Activated naive CD8-positive, alpha-beta T cell (primary cell): ENCODE measurements around the gene PLCH1.

Source experiments
- H3K27ac Mint-ChIP-seq: one replicate; pipeline ENCODE4 v1.8.0; 2021; ENCODE audit warnings: mixed read lengths
- H3K27me3 Mint-ChIP-seq: one replicate; pipeline ENCODE4 v1.8.0; 2021; ENCODE audit warnings: mixed read lengths
- H3K36me3 Mint-ChIP-seq: one replicate; pipeline ENCODE4 v1.8.0; 2021; ENCODE audit warnings: mixed read lengths
- H3K4me1 Mint-ChIP-seq: one replicate; pipeline ENCODE4 v1.8.0; 2021; ENCODE audit warnings: low read depth, mixed read lengths
- H3K4me3 Mint-ChIP-seq: one replicate; pipeline ENCODE4 v1.8.0; 2021; ENCODE audit warnings: mild to moderate bottlenecking, mixed read lengths
- H3K9me3 Mint-ChIP-seq: one replicate; pipeline ENCODE4 v1.8.0; 2021; ENCODE audit warnings: low read depth, mixed read lengths

PLCH1 gene

GRCh38 chr3:155394240-155394639 lies 350.6 kb downstream of the PLCH1 start:
- Mint-ChIP-seq H3K4me3 (no peak overlapping the region), H3K4me1 (no peaks in the 10 kb centered on the region), H3K9me3 (no peaks in the 10 kb centered on the region), H3K27ac (no peak overlapping the region), H3K27me3 (no peaks in the 10 kb centered on the region), H3K36me3 (no peaks in the 10 kb centered on the region)

DNA sequence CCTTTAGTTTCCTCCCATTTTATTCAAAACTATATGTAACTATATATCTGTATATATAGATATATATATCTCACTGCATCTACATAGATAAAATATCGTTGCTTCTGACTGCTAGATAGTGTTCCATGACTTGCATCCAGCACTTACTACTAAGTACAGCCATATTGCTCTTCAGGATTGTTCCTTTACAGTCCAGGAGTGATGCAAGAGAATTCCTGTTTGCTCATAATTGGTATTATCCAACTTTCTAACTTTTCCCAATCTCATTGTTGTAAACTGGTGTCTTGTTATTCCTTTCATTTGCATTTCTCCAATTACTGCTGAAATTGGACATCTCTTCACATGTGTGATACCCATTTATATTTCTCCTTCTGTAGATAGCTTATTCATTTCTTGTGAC lies 351.6 kb downstream of the PLCH1 start:
- Mint-ChIP-seq H3K27me3 (no peaks in the 10 kb centered on the region), H3K9me3 (no peaks in the 10 kb centered on the region), H3K27ac (no peak overlapping the region), H3K4me1 (no peaks in the 10 kb centered on the region), H3K36me3 (no peaks in the 10 kb centered on the region), H3K4me3 (no peak overlapping the region)

GRCh38 chr3:155392138-155392537 lies 352.7 kb downstream of the PLCH1 start:
- H3K27ac Mint-ChIP-seq = no peak overlapping the region
- no peak overlapping the region for H3K4me3 Mint-ChIP-seq
- H3K36me3 Mint-ChIP-seq = no peaks in the 10 kb centered on the region
- H3K9me3 Mint-ChIP-seq = no peaks in the 10 kb centered on the region
- peaks cover 1% of the 10 kb centered on the region for H3K27me3 Mint-ChIP-seq
- H3K4me1 Mint-ChIP-seq = no peaks in the 10 kb centered on the region

GRCh38 chr3:155391551-155391958 lies 353.3 kb downstream of the PLCH1 start:
- peaks cover 2% of the 10 kb centered on the region for H3K27me3 Mint-ChIP-seq
- H3K36me3 Mint-ChIP-seq = no peaks in the 10 kb centered on the region
- H3K27ac Mint-ChIP-seq = no peak overlapping the region
- H3K4me3 Mint-ChIP-seq = no peak overlapping the region
- H3K4me1 Mint-ChIP-seq = no peaks in the 10 kb centered on the region
- no peaks in the 10 kb centered on the region for H3K9me3 Mint-ChIP-seq

DNA sequence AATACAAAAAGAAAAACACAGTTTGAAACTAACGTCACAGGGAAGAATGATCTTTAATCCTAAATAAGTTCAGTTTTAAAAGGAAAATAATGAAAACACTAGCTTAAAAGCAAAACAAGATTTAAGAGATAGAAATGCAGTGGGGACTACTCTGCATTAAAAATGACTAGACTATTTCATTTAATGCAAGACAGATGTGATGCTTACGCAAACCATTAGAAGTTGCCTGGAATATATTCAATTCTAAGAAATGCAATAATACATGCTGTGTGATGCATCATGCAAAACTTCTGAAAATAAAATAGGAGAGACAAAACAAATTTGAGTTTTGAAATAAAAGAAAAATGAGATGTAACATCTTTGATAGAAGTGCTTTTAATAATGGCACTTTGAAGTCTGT lies 353.8 kb downstream of the PLCH1 start:
- Mint-ChIP-seq H3K9me3 (no peaks in the 10 kb centered on the region), H3K27me3 (peaks cover 2% of the 10 kb centered on the region), H3K27ac (no peak overlapping the region), H3K4me3 (no peak overlapping the region), H3K36me3 (no peaks in the 10 kb centered on the region), H3K4me1 (no peaks in the 10 kb centered on the region)

DNA sequence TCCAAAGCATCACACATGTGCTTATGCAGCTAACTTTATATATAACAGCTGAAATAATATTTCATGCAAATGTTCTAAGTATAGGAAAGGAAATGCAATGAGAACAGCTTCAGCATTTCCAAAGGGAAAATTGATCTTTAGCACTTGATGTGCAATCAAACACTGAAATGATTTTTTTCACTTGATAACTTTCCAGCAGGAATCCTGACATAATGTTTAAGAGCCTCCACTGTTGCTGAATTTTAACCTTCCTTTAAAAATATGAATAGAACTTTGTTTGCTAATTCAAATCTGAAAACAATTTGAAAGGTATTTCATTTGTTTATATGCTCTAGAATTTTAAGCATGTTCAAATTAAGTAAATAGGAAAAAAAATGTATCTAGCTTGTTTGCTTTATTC lies 354.5 kb downstream of the PLCH1 start:
- H3K27ac Mint-ChIP-seq = no peak overlapping the region

GRCh38 chr3:155388417-155388816 lies 356.5 kb downstream of the PLCH1 start:
- Mint-ChIP-seq H3K4me3 (no peak overlapping the region), H3K4me1 (no peaks in the 10 kb centered on the region), H3K36me3 (no peaks in the 10 kb centered on the region), H3K27ac (no peak overlapping the region), H3K27me3 (peaks cover 2% of the 10 kb centered on the region), H3K9me3 (no peaks in the 10 kb centered on the region)

More for the DNA sequence above, 354.5 kb downstream of the PLCH1 start:
- Mint-ChIP-seq H3K36me3 (no peaks in the 10 kb centered on the region), H3K4me1 (no peaks in the 10 kb centered on the region), H3K27me3 (peaks cover 2% of the 10 kb centered on the region), H3K4me3 (no peak overlapping the region), H3K9me3 (no peaks in the 10 kb centered on the region)

GRCh38 chr3:155387571-155387970 lies 357.3 kb downstream of the PLCH1 start:
- no peak overlapping the region for H3K27ac Mint-ChIP-seq
- H3K4me3 Mint-ChIP-seq = no peak overlapping the region
- no peaks in the 10 kb centered on the region for H3K36me3 Mint-ChIP-seq
- H3K27me3 Mint-ChIP-seq = peaks cover 2% of the 10 kb centered on the region
- H3K4me1 Mint-ChIP-seq = no peaks in the 10 kb centered on the region
- no peaks in the 10 kb centered on the region for H3K9me3 Mint-ChIP-seq

- Mint-ChIP-seq H3K4me3 (no peak overlapping the region), H3K27me3 (peaks cover 2% of the 10 kb centered on the region), H3K36me3 (no peaks in the 10 kb centered on the region), H3K9me3 (no peaks in the 10 kb centered on the region), H3K4me1 (no peaks in the 10 kb centered on the region), H3K27ac (no peak overlapping the region)
These were observed 358.0 kb downstream of the PLCH1 start for GRCh38 chr3:155386919-155387318.

DNA sequence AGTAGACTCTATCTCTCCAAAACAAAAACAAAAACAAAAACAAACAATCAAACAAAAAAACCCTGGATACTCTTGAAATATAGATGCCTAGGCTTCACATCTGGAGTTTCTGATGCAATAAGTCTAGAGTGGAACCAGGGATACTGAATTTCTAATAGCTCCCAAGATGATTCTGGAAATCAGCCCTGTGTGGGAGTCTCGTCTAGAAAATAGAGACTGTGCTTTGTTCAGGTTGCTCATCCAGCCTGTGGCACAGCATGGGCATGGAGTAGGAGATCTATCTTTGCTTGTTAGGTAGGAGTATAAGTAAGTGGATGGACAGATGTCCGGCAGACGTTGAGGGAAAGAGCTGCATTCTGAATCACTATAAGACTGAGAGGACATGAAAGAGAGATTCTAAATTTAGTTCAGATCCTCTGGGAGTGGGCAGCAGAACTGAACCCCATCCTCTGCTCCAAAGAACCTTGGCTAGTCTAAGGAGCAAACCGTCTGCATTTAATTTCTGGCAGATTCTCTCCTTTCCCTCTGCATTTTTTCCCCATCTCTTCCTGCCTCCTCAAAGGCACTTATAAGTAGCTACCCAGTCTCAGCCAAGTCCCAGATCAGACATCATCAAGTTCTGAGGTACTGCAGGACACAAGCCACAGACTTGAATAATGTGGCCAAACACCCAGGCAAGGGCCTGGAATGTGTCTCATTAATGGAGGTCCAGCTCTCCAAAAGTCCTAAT lies 358.8 kb downstream of the PLCH1 start:
- Mint-ChIP-seq H3K27me3 (peaks cover 2% of the 10 kb centered on the region), H3K36me3 (no peaks in the 10 kb centered on the region), H3K4me3 (no peak overlapping the region), H3K27ac (no peak overlapping the region), H3K4me1 (no peaks in the 10 kb centered on the region), H3K9me3 (no peaks in the 10 kb centered on the region)

DNA sequence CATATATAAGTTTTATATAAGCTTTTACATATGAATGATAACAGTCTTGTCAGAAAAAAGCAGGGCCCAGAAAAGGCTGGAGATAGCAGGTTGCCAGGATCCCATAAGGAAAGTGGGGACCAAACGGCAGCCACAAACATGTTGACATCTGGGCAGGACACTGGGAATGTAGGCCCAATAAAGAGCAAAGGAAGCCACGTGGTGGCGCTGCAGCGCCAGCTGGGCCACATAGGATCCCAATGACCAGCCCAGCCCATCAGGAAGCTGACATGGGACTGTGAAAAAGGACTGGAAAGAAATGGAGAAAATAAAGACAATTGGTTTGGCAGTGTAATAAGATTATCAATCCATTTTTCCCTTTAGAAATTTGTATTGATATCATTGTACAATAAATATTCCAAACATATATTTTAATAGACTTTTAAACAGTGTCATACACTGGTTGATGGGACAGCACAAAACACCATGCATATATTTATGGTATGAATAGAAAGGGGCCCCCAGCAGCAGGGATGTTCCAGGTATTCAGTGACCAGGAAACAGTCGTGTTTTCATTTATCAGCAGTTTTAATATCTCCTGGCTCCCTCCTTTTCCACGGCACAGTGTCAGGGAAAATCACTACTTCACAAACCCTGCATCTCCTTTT lies 362.4 kb downstream of the PLCH1 start:
- Mint-ChIP-seq H3K4me3 (no peak overlapping the region), H3K9me3 (no peaks in the 10 kb centered on the region), H3K27me3 (peaks cover 2% of the 10 kb centered on the region)

DNA sequence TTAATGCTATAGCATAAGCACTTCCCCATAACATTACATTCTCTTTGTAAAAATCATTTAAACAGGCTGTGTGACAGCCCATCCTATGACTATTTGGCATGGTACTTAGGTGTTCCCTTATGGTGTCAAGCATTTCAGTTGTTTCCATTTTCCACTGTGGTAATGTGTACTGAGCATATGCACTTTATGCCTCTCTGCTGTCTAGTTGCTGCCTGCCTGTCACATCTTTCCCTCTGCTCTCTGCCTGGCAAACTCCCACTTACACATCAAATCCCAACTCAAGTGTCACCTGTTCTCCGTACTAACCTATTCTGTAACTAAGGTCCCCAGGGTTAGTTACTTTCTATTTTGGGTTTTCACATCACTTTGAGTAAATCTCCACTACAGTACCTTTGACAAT lies 367.0 kb downstream of the PLCH1 start:
- Mint-ChIP-seq H3K4me1 (no peaks in the 10 kb centered on the region), H3K27me3 (no peaks in the 10 kb centered on the region), H3K27ac (no peak overlapping the region), H3K36me3 (no peaks in the 10 kb centered on the region), H3K4me3 (no peak overlapping the region), H3K9me3 (no peaks in the 10 kb centered on the region)

More for the DNA sequence above, 362.4 kb downstream of the PLCH1 start:
- Mint-ChIP-seq H3K27ac (no peak overlapping the region), H3K4me1 (no peaks in the 10 kb centered on the region), H3K36me3 (no peaks in the 10 kb centered on the region)

GRCh38 chr3:155377071-155377470 lies 367.8 kb downstream of the PLCH1 start:
- Mint-ChIP-seq H3K4me3 (no peak overlapping the region), H3K36me3 (no peaks in the 10 kb centered on the region), H3K27me3 (no peaks in the 10 kb centered on the region), H3K4me1 (no peaks in the 10 kb centered on the region), H3K9me3 (no peaks in the 10 kb centered on the region), H3K27ac (no peak overlapping the region)

DNA sequence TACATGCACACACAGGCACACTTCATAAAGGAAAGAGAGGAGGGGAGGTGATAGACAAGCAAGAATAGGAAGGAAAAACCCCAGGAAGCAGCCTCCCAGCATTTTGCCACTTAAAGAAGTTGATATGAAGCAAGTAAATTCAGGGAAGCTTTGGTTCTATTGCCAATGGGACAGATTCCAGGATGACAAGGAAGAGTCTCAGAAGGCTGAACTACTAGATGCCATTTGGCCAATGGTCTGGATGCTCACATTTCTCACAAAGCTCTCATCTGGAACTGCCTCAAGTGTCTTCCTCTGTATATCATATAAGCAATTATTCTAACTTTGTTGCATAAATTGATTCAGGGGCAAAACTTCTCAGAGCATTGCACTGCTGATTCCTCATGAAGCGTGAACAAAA lies 372.6 kb downstream of the PLCH1 start:
- H3K36me3 Mint-ChIP-seq = peaks cover 2% of the 10 kb centered on the region
- peaks cover 2% of the 10 kb centered on the region for H3K27me3 Mint-ChIP-seq
- H3K4me3 Mint-ChIP-seq = no peak overlapping the region
- H3K27ac Mint-ChIP-seq = no peak overlapping the region
- no peaks in the 10 kb centered on the region for H3K9me3 Mint-ChIP-seq
- no peaks in the 10 kb centered on the region for H3K4me1 Mint-ChIP-seq

- Mint-ChIP-seq H3K4me1 (no peaks in the 10 kb centered on the region), H3K27me3 (peaks cover 2% of the 10 kb centered on the region), H3K4me3 (no peak overlapping the region), H3K36me3 (peaks cover 4% of the 10 kb centered on the region), H3K9me3 (peaks cover 3% of the 10 kb centered on the region), H3K27ac (no peak overlapping the region)
These were observed 373.9 kb downstream of the PLCH1 start for GRCh38 chr3:155370764-155371503.
